Esophagus (tissue), 2 donors: ENCODE results near the gene WDR26. TPM values are rescaled to one million over a fixed set of nuclear protein-coding genes. Genes with fewer than 3 reads are reported as not detected.

ENCODE experiments used
- H3K27ac ChIP-seq, 2 donors: one replicate each; pipeline ENCODE4 v1.5.1; 2013; ENCODE audit warnings: low read depth in 2 of 2, mild to moderate bottlenecking in 2 of 2, inconsistent platforms in 1 of 2, low read length in 1 of 2, moderate library complexity in 1 of 2
- H3K27me3 ChIP-seq, 2 donors: one replicate each; pipeline ENCODE4 v1.6.1; 2013; ENCODE audit warnings: low read length in 2 of 2, control low read depth in 1 of 2, mild to moderate bottlenecking in 1 of 2; ENCODE audit not compliant: insufficient read depth in 2 of 2, control insufficient read depth in 1 of 2
- H3K36me3 ChIP-seq, 2 donors: one replicate each; pipeline ENCODE4 v1.6.1; 2013; ENCODE audit warnings: low read length in 1 of 2; ENCODE audit not compliant: control insufficient read depth in 2 of 2, insufficient read depth in 2 of 2
- H3K4me1 ChIP-seq, 2 donors: one replicate each; pipeline ENCODE4 v1.6.1; 2013; ENCODE audit warnings: low read length in 1 of 2; ENCODE audit not compliant: control insufficient read depth in 2 of 2, insufficient read depth in 2 of 2
- H3K4me3 ChIP-seq, 2 donors: one replicate each; pipeline ENCODE4 v1.5.1; 2013; ENCODE audit warnings: low read length in 2 of 2, mild to moderate bottlenecking in 2 of 2, low read depth in 1 of 2, moderate library complexity in 1 of 2
- H3K9me3 ChIP-seq, 2 donors: one replicate each; pipeline ENCODE4 v1.6.1; 2013; ENCODE audit warnings: mild to moderate bottlenecking in 2 of 2, low read depth in 1 of 2, low read length in 1 of 2, moderate library complexity in 1 of 2; ENCODE audit not compliant: control insufficient read depth in 2 of 2, insufficient read depth in 1 of 2
- WGBS, 2 donors: extraction: QIAGEN DNeasy Blood & Tissue Kit; methylation state at CpG; one replicate each; pipeline ENCODE4 v1.1.7; 2013; 5-methylcytosine and 5-hydroxymethylcytosine counted together
- polyA plus RNA-seq, 2 donors: library from polyadenylated mRNA; stranded (reverse); fragments of 200-250 nt; gene quantifications; one replicate each; pipeline ENCODE4 v1.2.3, GENCODE V29; 2013
- donor health status: healthy with polysubstance abuse.
- donor health status: Bipolar disorder and iron deficiency.

WDR26 gene
- polyA plus RNA-seq, 2 donors = 43.1 to 63.7 TPM

DNA sequence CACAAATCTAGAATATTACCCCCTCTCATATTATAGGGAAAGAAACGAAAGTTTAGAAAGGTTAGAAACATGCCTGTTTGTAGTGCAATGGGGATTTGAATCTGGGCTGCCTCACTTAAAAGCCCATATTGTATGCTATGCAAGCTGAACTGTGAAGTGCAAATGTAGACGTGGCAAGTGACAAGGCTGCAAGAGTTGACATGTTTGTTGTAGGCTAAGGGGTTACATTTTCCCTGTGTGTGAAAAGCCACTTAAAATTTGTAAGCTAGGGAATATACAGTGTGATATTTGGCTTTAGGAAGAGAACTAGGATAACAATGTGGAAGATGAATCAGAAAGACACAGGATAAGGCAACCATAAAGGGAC is 29.0 kb downstream of the WDR26 start:
- no peaks in the 10 kb centered on the region for H3K27me3 ChIP-seq
- no peak overlapping the region for H3K27ac ChIP-seq
- WGBS, 2 donors = 86 to 88% methylated on average over 2 of the region's 2 CpGs
- H3K4me1 ChIP-seq = no peaks in the 10 kb centered on the region
- H3K9me3 ChIP-seq = no peaks in the 10 kb centered on the region
- H3K36me3 ChIP-seq = peaks cover 4 to 11% of the 10 kb centered on the region in 2 donors
- no peak overlapping the region for H3K4me3 ChIP-seq

DNA sequence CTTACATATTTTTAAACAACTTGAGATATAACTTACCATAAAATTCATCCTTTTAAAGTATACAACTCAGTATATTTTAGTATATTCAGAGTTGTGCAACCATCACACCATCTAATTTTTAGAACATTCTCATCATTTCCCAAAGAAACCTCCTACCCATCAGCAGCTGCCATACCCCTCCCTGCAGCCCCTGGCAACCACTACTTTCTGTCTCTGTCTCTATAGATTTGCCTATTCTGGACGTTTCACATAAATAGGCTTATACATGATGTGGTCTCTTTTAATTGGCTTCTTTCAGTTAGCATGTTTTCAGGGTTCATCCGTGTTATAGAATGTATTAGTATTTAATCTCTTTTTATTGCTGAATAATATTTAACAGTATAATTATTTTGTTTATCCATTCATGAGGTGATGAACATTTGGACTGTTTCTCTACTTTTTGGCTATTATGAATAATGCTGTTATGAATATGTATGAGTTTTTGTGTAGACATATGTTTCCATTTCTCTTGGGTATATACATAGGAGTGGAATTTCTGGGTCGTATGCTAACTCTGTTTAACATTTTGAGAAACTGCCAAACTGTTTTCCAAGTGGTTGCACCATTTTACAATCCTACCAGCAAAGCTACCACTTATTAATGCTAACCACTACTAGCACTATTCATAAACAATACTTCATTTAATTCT is 29.5 kb downstream of the WDR26 start:
- WGBS, 2 donors = 69 to 74% methylated on average over 3 of the region's 3 CpGs
- Histone ChIP-seq H3K4me3 (no peak overlapping the region), H3K36me3 (peaks cover 4 to 11% of the 10 kb centered on the region in 2 donors), H3K27me3 (no peaks in the 10 kb centered on the region), H3K4me1 (no peaks in the 10 kb centered on the region), H3K27ac (no peak overlapping the region), H3K9me3 (no peaks in the 10 kb centered on the region)

DNA sequence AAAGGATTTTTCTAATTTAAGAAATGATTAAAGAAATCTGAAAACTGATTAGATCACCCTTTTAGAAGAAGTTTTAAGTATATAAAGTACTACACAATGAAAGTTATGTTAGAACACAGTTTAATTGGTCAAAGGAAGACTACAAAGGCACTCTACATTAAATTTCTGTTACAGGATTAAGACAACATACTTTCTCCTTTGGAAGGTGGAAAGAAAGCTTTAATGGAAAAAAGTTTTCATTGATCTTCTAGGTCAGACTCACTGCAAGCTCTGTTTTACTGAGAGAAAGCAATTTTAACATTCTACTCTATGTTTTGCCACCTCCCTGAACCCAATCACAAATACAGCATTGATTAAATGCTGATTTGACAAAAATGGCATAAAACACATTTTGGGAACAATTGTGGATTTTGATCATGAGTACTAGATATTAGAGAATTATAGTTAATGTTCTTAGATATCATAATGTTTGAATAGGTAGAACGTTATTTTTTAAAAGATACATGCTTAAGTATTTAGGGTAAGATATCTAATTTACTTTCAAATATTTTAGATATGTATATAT is 32.0 kb downstream of the WDR26 start:
- 77 to 86% methylated on average over 1 of the region's 1 CpG for WGBS, 2 donors
- Histone ChIP-seq H3K9me3 (no peaks in the 10 kb centered on the region), H3K4me1 (no peaks in the 10 kb centered on the region), H3K4me3 (no peak overlapping the region), H3K27ac (no peak overlapping the region), H3K27me3 (no peaks in the 10 kb centered on the region), H3K36me3 (peaks cover 7 to 8% of the 10 kb centered on the region in 2 donors)

DNA sequence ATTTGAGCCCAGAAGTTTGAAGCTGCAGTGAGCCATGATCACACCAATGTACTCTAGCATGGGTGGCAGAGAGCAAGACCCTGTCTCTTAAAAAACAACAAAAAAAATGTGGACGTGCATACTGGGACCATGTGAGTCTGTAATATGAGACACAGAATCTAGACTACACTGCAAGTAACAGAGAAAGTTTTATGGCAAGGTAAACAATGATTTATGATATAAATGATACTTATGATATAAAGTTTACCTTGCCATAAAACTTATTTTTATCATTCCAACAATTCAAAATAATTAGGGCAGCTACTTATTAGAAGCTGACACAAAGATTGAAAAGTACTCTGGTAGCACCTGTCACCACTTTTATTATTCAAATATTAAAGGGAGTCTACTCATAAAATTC is 34.7 kb downstream of the WDR26 start:
- Histone ChIP-seq H3K36me3 (peaks cover 5 to 8% of the 10 kb centered on the region in 2 donors), H3K27me3 (no peaks in the 10 kb centered on the region)
- 75 to 86% methylated on average over 1 of the region's 1 CpG for WGBS, 2 donors

GRCh38 chr1:224393294-224393693 is 41.3 kb downstream of the WDR26 start:
- Histone ChIP-seq H3K27me3 (no peaks in the 10 kb centered on the region), H3K4me1 (no peaks in the 10 kb centered on the region), H3K27ac (no peak overlapping the region), H3K9me3 (no peaks in the 10 kb centered on the region), H3K36me3 (peaks cover 3 to 5% of the 10 kb centered on the region in 2 donors), H3K4me3 (no peak overlapping the region)
- 72 to 78% methylated on average over 3 of the region's 3 CpGs for WGBS, 2 donors

More for the DNA sequence above, 34.7 kb downstream of the WDR26 start:
- Histone ChIP-seq H3K27ac (no peak overlapping the region), H3K9me3 (no peaks in the 10 kb centered on the region), H3K4me3 (no peak overlapping the region), H3K4me1 (no peaks in the 10 kb centered on the region)

DNA sequence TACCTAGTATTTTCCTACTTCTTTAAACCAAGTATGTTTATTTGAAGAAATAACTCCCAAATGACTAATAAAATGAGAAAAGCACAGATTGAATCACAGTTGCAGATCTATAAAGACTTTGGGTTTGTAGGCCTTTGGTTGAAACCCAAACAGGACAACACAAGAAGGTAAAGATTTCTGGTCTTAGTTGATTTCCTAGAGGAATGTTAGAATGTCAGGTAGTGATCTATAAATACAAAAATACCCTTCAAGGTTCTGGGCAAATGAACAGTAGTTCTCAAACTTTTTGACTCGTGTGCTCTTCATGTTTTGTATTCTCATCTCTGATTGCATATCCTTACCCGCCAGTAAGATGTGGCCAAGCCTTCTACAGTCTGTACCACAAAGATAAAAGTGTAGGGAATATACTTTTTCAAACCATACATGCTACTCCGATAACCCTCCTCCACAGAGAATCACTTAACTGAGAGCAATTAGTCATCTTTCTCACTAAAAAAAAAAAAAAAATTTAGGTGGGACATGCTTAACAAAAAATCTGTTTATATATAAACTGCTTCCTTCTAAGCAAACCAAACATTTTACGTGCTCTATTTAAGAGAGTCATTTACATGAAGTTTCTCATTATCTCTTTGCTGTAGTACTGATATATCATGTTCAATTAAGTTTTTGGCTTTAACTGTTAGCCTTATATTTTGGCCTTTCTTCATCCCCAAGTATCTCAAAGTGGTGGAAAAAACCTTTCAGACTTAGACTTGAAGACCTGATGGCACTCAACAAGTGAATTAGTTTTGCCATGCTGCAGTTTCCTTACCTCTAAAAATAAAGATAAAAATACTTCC is 42.0 kb downstream of the WDR26 start:
- Histone ChIP-seq H3K9me3 (no peaks in the 10 kb centered on the region), H3K4me1 (no peaks in the 10 kb centered on the region), H3K4me3 (no peak overlapping the region), H3K36me3 (peaks cover 0 to 5% of the 10 kb centered on the region in 2 donors), H3K27me3 (no peaks in the 10 kb centered on the region), H3K27ac (no peak overlapping the region)
- WGBS, 2 donors = 89 to 92% methylated on average over 4 of the region's 4 CpGs

DNA sequence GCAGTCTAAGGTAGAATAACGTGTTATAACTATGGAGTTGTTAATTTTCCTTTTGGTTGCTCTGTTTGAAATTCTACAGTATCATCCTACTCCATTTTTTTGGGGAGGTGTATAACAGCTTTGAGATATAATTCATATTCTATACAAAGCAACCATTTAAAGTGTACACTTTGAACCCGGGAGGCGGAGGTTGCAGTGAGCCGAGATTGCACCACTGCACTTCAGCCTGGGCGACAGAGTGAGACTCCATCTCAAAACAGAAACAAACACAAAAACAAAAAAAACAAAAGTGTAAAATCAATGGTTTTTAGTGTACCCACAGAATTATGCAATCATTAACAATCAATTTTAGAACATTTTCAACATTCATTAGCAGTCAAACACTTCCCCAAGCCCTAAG is 44.1 kb downstream of the WDR26 start:
- H3K4me3 ChIP-seq = no peak overlapping the region
- H3K27ac ChIP-seq = no peak overlapping the region
- no peaks in the 10 kb centered on the region for H3K27me3 ChIP-seq
- H3K9me3 ChIP-seq = no peaks in the 10 kb centered on the region
- no peaks in the 10 kb centered on the region for H3K4me1 ChIP-seq
- WGBS, 2 donors = 93% methylated on average over 5 of the region's 5 CpGs
- H3K36me3 ChIP-seq = peaks cover 0 to 5% of the 10 kb centered on the region in 2 donors

GRCh38 chr1:224387943-224388342 is 46.7 kb downstream of the WDR26 start:
- WGBS, 2 donors = 84 to 87% methylated on average over 2 of the region's 2 CpGs
- Histone ChIP-seq H3K9me3 (no peaks in the 10 kb centered on the region), H3K4me3 (no peak overlapping the region), H3K36me3 (peaks cover 0 to 5% of the 10 kb centered on the region in 2 donors), H3K27ac (no peak overlapping the region), H3K4me1 (no peaks in the 10 kb centered on the region), H3K27me3 (no peaks in the 10 kb centered on the region)

GRCh38 chr1:224387302-224387912 is 47.2 kb downstream of the WDR26 start:
- no peaks in the 10 kb centered on the region for H3K4me1 ChIP-seq
- no peak overlapping the region for H3K27ac ChIP-seq
- peaks cover 0 to 5% of the 10 kb centered on the region in 2 donors for H3K36me3 ChIP-seq

More at GRCh38 chr1:224387302-224387912, 47.2 kb downstream of the WDR26 start:
- Histone ChIP-seq H3K4me3 (no peak overlapping the region), H3K27me3 (no peaks in the 10 kb centered on the region), H3K9me3 (no peaks in the 10 kb centered on the region)
- WGBS, 2 donors = 43 to 46% methylated on average over 6 of the region's 6 CpGs
